Sigmoid colon (tissue), 7 donors: Measurements from ENCODE around the gene IGBP1. TPM values are rescaled to one million over a fixed set of nuclear protein-coding genes. Genes with fewer than 3 reads are reported as not detected.

Experiments used
- DNase-seq: peaks from one replicate; pipeline ENCODE4 v3.0.0-alpha.2; 2019
- H3K27ac ChIP-seq, 4 donors: fragments of 200-600 bp; sonication (generic); one replicate each; pipeline ENCODE4 v1.5.1; 2016 to 2019; ENCODE audit warnings: mild to moderate bottlenecking in 1 of 4
- H3K27me3 ChIP-seq, 3 donors: fragments of 200-600 bp; sonication (generic); one replicate each; pipeline ENCODE4 v1.5.1; 2019; ENCODE audit warnings: mild to moderate bottlenecking in 1 of 3
- H3K36me3 ChIP-seq, 4 donors: fragments of 200-600 bp; sonication (generic); one replicate each; pipeline ENCODE4 v1.5.1; 2016 to 2019
- H3K4me1 ChIP-seq, 4 donors: fragments of 200-600 bp; sonication (generic); one replicate each; pipeline ENCODE4 v1.5.1; 2017 to 2019
- H3K4me3 ChIP-seq, 4 donors: fragments of 200-600 bp; sonication (generic); one replicate each; pipeline ENCODE4 v1.5.1; 2017 to 2019; ENCODE audit warnings: mild to moderate bottlenecking in 2 of 4, moderate library complexity in 1 of 4
- H3K9me3 ChIP-seq, 4 donors: fragments of 200-600 bp in 3 of 4; sonication (generic) in 3 of 4; one replicate each; pipeline versions ENCODE4 v1.5.1 to v1.6.1; 2013 to 2019
- CTCF ChIP-seq, 4 experiments: fragments of 450-650 bp in 3 of 4; fragments of 200-600 bp in 1 of 4; IDR thresholded peaks; one replicate each; pipeline ENCODE4 v1.5.1; 2016 to 2019; ENCODE audit warnings: antibody characterized with exemption in 4 of 4, mild to moderate bottlenecking in 3 of 4, moderate library complexity in 2 of 4
- EP300 ChIP-seq, 4 donors: sonication (generic); formaldehyde crosslinking; IDR thresholded peaks; one replicate each; pipeline ENCODE4 v1.6.1; 2017; ENCODE audit warnings: antibody characterized with exemption in 4 of 4
- POLR2A ChIP-seq, 2 donors: fragments of 450-650 bp; IDR thresholded peaks; one replicate each; pipeline ENCODE4 v1.6.1; 2016; ENCODE audit warnings: antibody characterized with exemption in 2 of 2, mild to moderate bottlenecking in 2 of 2, moderate library complexity in 2 of 2
- POLR2AphosphoS5 ChIP-seq, 4 donors: sonication (generic); formaldehyde crosslinking; IDR thresholded peaks; one replicate each; pipeline ENCODE4 v1.6.1; 2017; ENCODE audit warnings: antibody characterized with exemption in 4 of 4
- WGBS, 2 donors: extraction: QIAGEN DNeasy Blood & Tissue Kit; methylation state at CpG; one replicate each; pipeline ENCODE4 v1.1.7; 2013; 5-methylcytosine and 5-hydroxymethylcytosine counted together
- intact Hi-C: fragments of 100-400 bp; cut with DNase I; formaldehyde crosslinking; loops from one replicate; pipeline ENCODE4 v1.15.1; 2023
- polyA plus RNA-seq, 3 donors: library from polyadenylated mRNA; stranded (reverse); fragments of 200-250 nt; gene quantifications; one replicate each; pipeline ENCODE4 v1.2.3, GENCODE V29; 2013
- total RNA-seq, 4 donors: library from RNA; depleted of rRNA; stranded (reverse); fragments of >200 nt; gene quantifications; one replicate each; pipeline ENCODE4 v1.1.0, GENCODE V29; 2016
- donor health status: healthy with polysubstance abuse.
- donor health status: Bipolar disorder and iron deficiency.
- donor health status: healthy.

The IGBP1 gene
- total and polyA plus RNA-seq, 7 donors = 69.7 to 126 (median 91.7) TPM

GRCh38 chrX:70132224-70132623 is 1.0 kb upstream of the IGBP1 start:
- no peak overlapping the region for H3K4me3 ChIP-seq
- no peaks in the 10 kb centered on the region for H3K27me3 ChIP-seq
- H3K27ac ChIP-seq = peak overlapping the region in 1 of 4 donors; percentile 92
- intact Hi-C loops = loop anchor here (5.0 to 10.0 kb wide), 3 partner anchors 153 to 515 kb away; partner anchors contain the start of genes EDA, PDZD11 and RAB41
- no peak for TF ChIP-seq EP300 (IDR thresholded peaks at IDR 0.05)
- TF ChIP-seq POLR2A (IDR thresholded peaks at IDR 0.05) = no peak
- no peak for TF ChIP-seq POLR2AphosphoS5 (IDR thresholded peaks at IDR 0.05)
- TF ChIP-seq CTCF (IDR thresholded peaks at IDR 0.05) = no peak
- WGBS, 2 donors = 22 to 45% methylated on average over 4 of the region's 4 CpGs
- no peak for DNase-seq
- H3K36me3 ChIP-seq = no peaks in the 10 kb centered on the region
- H3K4me1 ChIP-seq = peaks cover 0 to 21% (median 9%) of the 10 kb centered on the region in 4 donors
- no peaks in the 10 kb centered on the region for H3K9me3 ChIP-seq

GRCh38 chrX:70132877-70133302 is 357 bp upstream of the IGBP1 start:
- intact Hi-C loops = loop anchor here (5.0 to 10.0 kb wide), 3 partner anchors 152 to 516 kb away; partner anchors contain the start of genes EDA, PDZD11 and RAB41
- Histone ChIP-seq H3K4me1 (peaks cover 0 to 21% (median 9%) of the 10 kb centered on the region in 4 donors), H3K27ac (peak overlapping the region; percentile 86 to 92 (median 86)), H3K36me3 (no peaks in the 10 kb centered on the region), H3K27me3 (no peaks in the 10 kb centered on the region), H3K9me3 (no peaks in the 10 kb centered on the region), H3K4me3 (peak overlapping the region; percentile 62 to 78 (median 69))
- 0 to 1% methylated on average over 8 of the region's 8 CpGs for WGBS, 2 donors
- DNase-seq = no peak
- TF ChIP-seq EP300 (IDR thresholded peaks at IDR 0.05) = no peak
- no peak for TF ChIP-seq POLR2A (IDR thresholded peaks at IDR 0.05)
- no peak for TF ChIP-seq CTCF (IDR thresholded peaks at IDR 0.05)
- no peak for TF ChIP-seq POLR2AphosphoS5 (IDR thresholded peaks at IDR 0.05)

GRCh38 chrX:70134116-70134477 is 850 bp downstream of the IGBP1 start:
- intact Hi-C loops = loop anchor here (5.0 to 10.0 kb wide), 3 partner anchors 151 to 517 kb away; partner anchors contain the start of genes EDA, PDZD11 and RAB41
- 1 to 5% methylated on average over 12 of the region's 12 CpGs for WGBS, 2 donors
- H3K36me3 ChIP-seq = no peaks in the 10 kb centered on the region

GRCh38 chrX:70138622-70139021 is 5.4 kb downstream of the IGBP1 start:
- Histone ChIP-seq H3K27me3 (no peaks in the 10 kb centered on the region), H3K4me3 (no peak overlapping the region), H3K27ac (no peak overlapping the region), H3K4me1 (peaks cover 0 to 15% (median 9%) of the 10 kb centered on the region in 4 donors), H3K36me3 (no peaks in the 10 kb centered on the region), H3K9me3 (no peaks in the 10 kb centered on the region)
- DNase-seq = no peak
- TF ChIP-seq CTCF (IDR thresholded peaks at IDR 0.05) (no peak), EP300 (IDR thresholded peaks at IDR 0.05) (no peak), POLR2AphosphoS5 (IDR thresholded peaks at IDR 0.05) (no peak), POLR2A (IDR thresholded peaks at IDR 0.05) (no peak)
- intact Hi-C loops = loop anchor here (10.0 kb wide), 2 partner anchors 146 to 296 kb away; partner anchors contain the start of genes PDZD11 and RAB41
- WGBS, 2 donors = 83 to 94% methylated on average over 2 of the region's 2 CpGs

More at GRCh38 chrX:70134116-70134477, 850 bp downstream of the IGBP1 start:
- Histone ChIP-seq H3K4me3 (peak overlapping the region; percentile 62 to 78 (median 69)), H3K4me1 (peaks cover 0 to 21% (median 9%) of the 10 kb centered on the region in 4 donors), H3K27ac (peak overlapping the region; percentile 86 to 92 (median 86)), H3K9me3 (no peaks in the 10 kb centered on the region), H3K27me3 (no peaks in the 10 kb centered on the region)
- no peak for DNase-seq
- TF ChIP-seq CTCF (IDR thresholded peaks at IDR 0.05) (no peak), EP300 (IDR thresholded peaks at IDR 0.05) (no peak), POLR2AphosphoS5 (IDR thresholded peaks at IDR 0.05) (no peak), POLR2A (IDR thresholded peaks at IDR 0.05) (no peak)
